Right cardiac atrium (tissue), 5 donors: Measurements from ENCODE around the gene GNL1. TPM values are rescaled to one million over a fixed set of nuclear protein-coding genes. Genes with fewer than 3 reads are reported as not detected.

Source experiments
- ATAC-seq, 2 donors: fragments of 200-7000 bp; cut with Tn5 transposase; one replicate each; pipeline versions ENCODE4 v1.8.0 to v1.9.1; 2020; ENCODE audit warnings: moderate library complexity in 2 of 2, mild to moderate bottlenecking in 1 of 2
- DNase-seq, 3 donors: peaks; one replicate each; pipeline ENCODE4 v3.0.0-alpha.2; 2020
- H3K27ac ChIP-seq: one replicate; pipeline ENCODE4 v1.5.1; 2013; ENCODE audit warnings: mild to moderate bottlenecking, low read length, control low read depth, moderate library complexity
- H3K27me3 ChIP-seq: one replicate; pipeline ENCODE4 v1.6.1; 2013; ENCODE audit not compliant: control insufficient read depth, insufficient read depth
- H3K4me1 ChIP-seq: one replicate; pipeline ENCODE4 v1.6.1; 2013; ENCODE audit warnings: low read length; ENCODE audit not compliant: control insufficient read depth, insufficient read depth
- H3K4me3 ChIP-seq: one replicate; pipeline ENCODE4 v1.5.1; 2013; ENCODE audit warnings: low read length, control low read depth
- H3K9me3 ChIP-seq: one replicate; pipeline ENCODE4 v1.6.1; 2013; ENCODE audit warnings: low read length; ENCODE audit not compliant: control insufficient read depth
- WGBS: extraction: QIAGEN DNeasy Blood & Tissue Kit; methylation state at CpG from one replicate; pipeline ENCODE4 v1.1.7; 2013; 5-methylcytosine and 5-hydroxymethylcytosine counted together
- intact Hi-C, 4 donors: fragments of 100-400 bp; cut with DNase I; formaldehyde crosslinking; loops; one replicate each; pipeline versions ENCODE4 v1.11.0 to v1.14.0; 2022 to 2023
- polyA plus RNA-seq: library from polyadenylated mRNA; stranded (reverse); fragments of 200-250 nt; gene quantifications from one replicate; pipeline ENCODE4 v1.2.3, GENCODE V29; 2013
- total RNA-seq, 4 donors: library from RNA; stranded (reverse); fragmentation: NEBNext Ultra II Directional; extraction: Animal tissue kit (Norgen Biotek cat#: 25700); gene quantifications; one replicate each; pipeline ENCODE4 v1.2.1, GENCODE V29; 2021
- donor health status: healthy with polysubstance abuse.
- donor health status: DM: no; HTN: yes; CAD: no.
- donor health status: DM: no; HTN: no; CAD: no.
- donor health status: DM: no; HTN: yes; CAD: no; lungs with severe emphysema.
- donor health status: DM: yes; HTN: yes; CAD: no.

The GNL1 gene
- total and polyA plus RNA-seq, 5 donors = 22.7 to 33.7 (median 24.2) TPM

GRCh38 chr6:30548375-30548774, 7.9 kb downstream of the GNL1 start:
- intact Hi-C loops = loop anchor here in 1 of 4 donors (10.0 kb wide), 1 partner anchor 46 kb away; no protein-coding TSS in a partner anchor
- no peak for ATAC-seq

GRCh38 chr6:30547454-30547853, 8.8 kb downstream of the GNL1 start:
- intact Hi-C loops = loop anchor here in 1 of 4 donors (10.0 kb wide), 1 partner anchor 47 kb away; no protein-coding TSS in a partner anchor
- WGBS = 89% methylated on average over 6 of the region's 6 CpGs
- H3K4me1 ChIP-seq = no peaks in the 10 kb centered on the region
- DNase-seq (no peak), ATAC-seq (no peak)
- H3K27ac ChIP-seq = no peak overlapping the region
- no peaks in the 10 kb centered on the region for H3K9me3 ChIP-seq
- no peaks in the 10 kb centered on the region for H3K27me3 ChIP-seq
- H3K4me3 ChIP-seq = no peak overlapping the region

More at GRCh38 chr6:30548375-30548774, 7.9 kb downstream of the GNL1 start:
- Histone ChIP-seq H3K4me3 (no peak overlapping the region), H3K9me3 (no peaks in the 10 kb centered on the region), H3K4me1 (no peaks in the 10 kb centered on the region), H3K27ac (no peak overlapping the region), H3K27me3 (no peaks in the 10 kb centered on the region)
- 37% methylated on average over 2 of the region's 2 CpGs for WGBS
- no peak for DNase-seq

GRCh38 chr6:30544666-30545272, 11.5 kb downstream of the GNL1 start:
- H3K27me3 ChIP-seq = no peaks in the 10 kb centered on the region
- H3K4me1 ChIP-seq = no peaks in the 10 kb centered on the region
- no peak for DNase-seq
- no peak overlapping the region for H3K4me3 ChIP-seq
- WGBS = 31% methylated on average over 6 of the region's 6 CpGs
- intact Hi-C loops = loop anchor here in 3 of 4 donors (5.0 to 10.0 kb wide), 3 partner anchors 50 to 62 kb away; no protein-coding TSS in a partner anchor
- H3K9me3 ChIP-seq = no peaks in the 10 kb centered on the region
- no peak overlapping the region for H3K27ac ChIP-seq
- ATAC-seq = peak; percentile 44 to 64

- H3K27me3 ChIP-seq = no peaks in the 10 kb centered on the region
- no peaks in the 10 kb centered on the region for H3K9me3 ChIP-seq
- H3K4me1 ChIP-seq = no peaks in the 10 kb centered on the region
- 78% methylated on average over 3 of the region's 3 CpGs for WGBS
- H3K4me3 ChIP-seq = no peak overlapping the region
- no peak overlapping the region for H3K27ac ChIP-seq
- DNase-seq (no peak), ATAC-seq (no peak)
- intact Hi-C loops = loop anchor here in 3 of 4 donors (5.0 to 10.0 kb wide), 3 partner anchors 51 to 62 kb away; no protein-coding TSS in a partner anchor
These were observed 12.5 kb downstream of the GNL1 start for GRCh38 chr6:30543821-30544220.

- DNase-seq = no peak
- WGBS = 46% methylated on average over 1 of the region's 1 CpG
- H3K27ac ChIP-seq = no peak overlapping the region
- H3K4me1 ChIP-seq = no peaks in the 10 kb centered on the region
- H3K9me3 ChIP-seq = no peaks in the 10 kb centered on the region
- H3K4me3 ChIP-seq = no peak overlapping the region
- H3K27me3 ChIP-seq = no peaks in the 10 kb centered on the region
- no peak for ATAC-seq
- intact Hi-C loops = loop anchor here in 3 of 4 donors (5.0 to 10.0 kb wide), 3 partner anchors 52 to 61 kb away; no protein-coding TSS in a partner anchor
These were observed 13.4 kb downstream of the GNL1 start for GRCh38 chr6:30542915-30543314.

GRCh38 chr6:30542404-30542725, 13.9 kb downstream of the GNL1 start:
- ATAC-seq = peak in 1 of 2 donors; percentile 47
- H3K27ac ChIP-seq = no peak overlapping the region

GRCh38 chr6:30541515-30542403, 14.5 kb downstream of the GNL1 start:
- intact Hi-C loops = loop anchor here in 3 of 4 donors (5.0 to 10.0 kb wide), 3 partner anchors 53 to 61 kb away; no protein-coding TSS in a partner anchor
- H3K27ac ChIP-seq = peak overlapping the region; percentile 9
- peak; percentile 75 to 77 for ATAC-seq
- no peaks in the 10 kb centered on the region for H3K27me3 ChIP-seq
- DNase-seq = peak; percentile 66 to 84 (median 81)
- WGBS = 10% methylated on average over 23 of the region's 23 CpGs
- no peaks in the 10 kb centered on the region for H3K4me1 ChIP-seq
- no peaks in the 10 kb centered on the region for H3K9me3 ChIP-seq
- H3K4me3 ChIP-seq = peak overlapping the region; percentile 28

More at GRCh38 chr6:30542404-30542725, 13.9 kb downstream of the GNL1 start:
- Histone ChIP-seq H3K9me3 (no peaks in the 10 kb centered on the region), H3K4me1 (no peaks in the 10 kb centered on the region), H3K27me3 (no peaks in the 10 kb centered on the region), H3K4me3 (no peak overlapping the region)
- 19% methylated on average over 4 of the region's 4 CpGs for WGBS
- intact Hi-C loops = loop anchor here in 3 of 4 donors (5.0 to 10.0 kb wide), 3 partner anchors 52 to 60 kb away; no protein-coding TSS in a partner anchor
- no peak for DNase-seq

GRCh38 chr6:30537931-30538330, 18.4 kb downstream of the GNL1 start:
- Histone ChIP-seq H3K27me3 (no peaks in the 10 kb centered on the region), H3K4me1 (no peaks in the 10 kb centered on the region), H3K27ac (no peak overlapping the region), H3K9me3 (no peaks in the 10 kb centered on the region), H3K4me3 (no peak overlapping the region)
- 78% methylated on average over 3 of the region's 3 CpGs for WGBS
- intact Hi-C loops = loop anchor here in 1 of 4 donors (5.0 kb wide), 1 partner anchor 56 kb away; no protein-coding TSS in a partner anchor
- ATAC-seq (no peak), DNase-seq (no peak)

- intact Hi-C loops = loop anchor here in 2 of 4 donors (5.0 kb wide), 1 partner anchor 41 kb away; no protein-coding TSS in a partner anchor
- WGBS = 71% methylated on average over 15 of the region's 15 CpGs
- DNase-seq = no peak
- H3K4me3 ChIP-seq = no peak overlapping the region
- no peak overlapping the region for H3K27ac ChIP-seq
- no peaks in the 10 kb centered on the region for H3K9me3 ChIP-seq
- no peak for ATAC-seq
- no peaks in the 10 kb centered on the region for H3K27me3 ChIP-seq
- no peaks in the 10 kb centered on the region for H3K4me1 ChIP-seq
These were observed 22.6 kb downstream of the GNL1 start for GRCh38 chr6:30533460-30534294.

- ATAC-seq (no peak), DNase-seq (no peak)
- Histone ChIP-seq H3K9me3 (no peaks in the 10 kb centered on the region), H3K27me3 (no peaks in the 10 kb centered on the region), H3K27ac (no peak overlapping the region), H3K4me1 (no peaks in the 10 kb centered on the region), H3K4me3 (no peak overlapping the region)
- intact Hi-C loops = loop anchor here in 2 of 4 donors (5.0 kb wide), 1 partner anchor 38 kb away; no protein-coding TSS in a partner anchor
- WGBS = 41% methylated on average over 2 of the region's 2 CpGs
These were observed 26.3 kb downstream of the GNL1 start for GRCh38 chr6:30530014-30530413.
